HG02571 (cell line): ENCODE data around the gene FHIT.

Experiments
- ATAC-seq: cut with Tn5 transposase; IDR thresholded peaks from one replicate; pipeline ENCODE4 v1.9.1; 2021; ENCODE audit warnings: mild to moderate bottlenecking, moderate library complexity; ENCODE audit not compliant: unreplicated experiment

The FHIT gene

DNA sequence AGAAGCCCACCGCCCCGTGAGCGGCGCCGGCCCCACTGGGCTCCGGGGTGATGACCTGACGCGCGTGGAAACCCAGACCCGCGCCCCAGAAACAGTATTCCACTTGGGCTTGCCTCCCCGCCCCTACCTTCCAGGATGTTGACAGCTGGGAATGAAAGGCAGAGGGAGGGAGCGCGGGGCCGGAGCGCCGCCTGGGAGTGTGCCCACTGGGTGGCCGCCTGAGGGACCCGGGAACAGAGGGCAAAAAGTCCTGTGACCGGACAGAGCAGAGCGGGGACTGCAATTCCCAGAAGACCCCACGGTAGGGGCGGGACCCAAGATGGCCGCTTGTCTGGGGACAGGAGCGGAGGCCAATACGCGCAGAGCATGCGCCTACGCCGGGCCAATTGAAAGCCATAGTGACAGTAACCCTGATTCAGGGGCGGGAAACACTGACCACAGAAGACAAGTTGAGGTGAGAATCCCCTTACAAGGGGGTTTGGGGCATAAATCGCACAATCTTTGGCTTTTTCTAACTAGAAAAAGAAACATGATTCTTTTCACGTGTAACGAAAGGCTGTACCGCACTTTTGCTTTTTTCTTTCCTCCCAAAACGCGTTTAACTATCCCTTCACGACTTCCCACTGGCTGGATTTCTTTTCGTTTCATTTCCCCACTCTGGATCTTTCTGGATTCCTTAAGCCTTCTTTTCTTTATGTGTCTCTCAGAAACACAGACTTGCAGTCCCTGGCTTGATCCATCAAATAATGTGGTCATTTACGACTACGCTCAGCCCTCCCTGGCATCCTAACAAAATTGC lies at the start of gene FHIT:
Gene FHIT (minus strand): TSS at position 279 of the 799 bp plus-strand sequence.
- ATAC-seq: peak; percentile 90

DNA sequence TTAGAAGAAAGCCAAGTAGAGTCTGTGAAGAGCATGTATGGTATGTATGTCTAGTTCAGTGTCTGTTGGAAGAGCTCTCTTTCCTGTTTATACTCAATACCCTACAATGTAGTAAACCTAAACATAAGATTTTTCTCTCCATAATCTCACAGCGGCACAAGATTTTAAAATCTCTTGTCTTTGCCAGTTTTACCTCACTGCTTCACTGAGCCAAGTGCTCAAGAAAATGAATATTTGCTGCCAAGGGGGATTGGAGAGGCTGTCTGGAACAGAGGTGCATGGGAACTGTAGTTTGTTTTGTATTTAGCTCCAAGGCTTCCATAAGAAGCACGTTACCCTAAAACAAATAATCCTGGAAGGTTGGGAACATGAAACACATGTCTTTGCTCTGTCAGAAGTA lies 49.5 kb upstream of the FHIT start:
- ATAC-seq: no peak

DNA sequence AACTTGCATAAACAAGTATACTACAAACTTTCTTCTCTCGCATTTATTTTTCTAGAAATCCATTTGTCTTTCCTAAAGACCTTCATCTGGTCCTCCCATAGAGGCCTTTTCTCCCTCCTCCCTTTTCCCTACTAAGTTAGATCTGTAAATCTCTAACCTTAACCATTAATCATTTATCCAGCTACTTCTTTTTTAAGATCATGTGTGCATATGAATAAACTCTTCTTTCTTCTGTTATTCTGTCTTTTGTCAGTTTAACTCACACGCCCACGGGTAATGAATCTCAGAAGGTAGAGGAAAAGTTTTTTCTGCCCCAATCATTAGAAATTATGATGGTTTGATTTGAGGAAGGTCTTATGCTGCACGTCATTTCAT lies 48.7 kb upstream of the FHIT start:
- no peak for ATAC-seq

- ATAC-seq: no peak
Observed at GRCh38 chr3:61299343-61300005, 48.2 kb upstream of the FHIT start.

GRCh38 chr3:61297821-61298220 lies 46.6 kb upstream of the FHIT start:
- no peak for ATAC-seq

DNA sequence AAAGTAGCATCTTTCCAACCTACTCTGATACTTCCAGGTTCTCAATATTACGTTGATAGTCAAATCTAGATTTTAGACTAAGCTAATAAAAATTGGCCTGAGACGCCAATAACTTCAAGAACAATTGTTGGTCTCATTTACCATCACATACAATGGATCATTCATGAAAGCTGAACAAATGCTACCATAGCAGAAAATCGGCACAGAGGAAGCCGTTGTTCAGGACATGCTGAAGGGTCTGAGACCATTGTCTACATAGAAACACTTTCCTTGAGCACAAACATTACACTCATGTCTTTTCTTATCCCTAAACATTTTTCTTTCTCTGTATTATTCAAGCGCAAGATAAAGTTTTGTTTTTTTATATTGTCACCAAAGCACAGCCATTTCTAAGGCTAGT lies 37.2 kb upstream of the FHIT start:
- ATAC-seq: no peak

- no peak for ATAC-seq
Observed at GRCh38 chr3:61283876-61284275, 32.6 kb upstream of the FHIT start.

DNA sequence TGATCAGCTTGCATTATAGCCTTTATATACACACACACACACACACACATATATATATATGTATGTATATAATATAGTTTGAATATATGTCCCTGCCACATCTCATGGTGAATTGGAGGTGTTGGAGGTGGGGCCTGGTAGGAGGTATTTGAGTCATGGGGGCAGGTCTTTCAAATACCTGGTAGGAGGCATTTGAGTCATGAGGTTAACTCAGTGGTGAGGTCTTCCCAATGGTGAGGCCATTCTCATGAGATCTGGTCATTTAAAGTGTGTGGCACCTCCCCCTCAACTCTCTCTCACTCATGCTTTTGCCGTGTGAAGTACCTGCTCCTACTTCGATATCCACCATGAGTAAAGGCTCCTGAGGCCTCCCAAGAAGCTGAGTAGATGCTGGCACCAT lies 27.5 kb upstream of the FHIT start:
- no peak for ATAC-seq

DNA sequence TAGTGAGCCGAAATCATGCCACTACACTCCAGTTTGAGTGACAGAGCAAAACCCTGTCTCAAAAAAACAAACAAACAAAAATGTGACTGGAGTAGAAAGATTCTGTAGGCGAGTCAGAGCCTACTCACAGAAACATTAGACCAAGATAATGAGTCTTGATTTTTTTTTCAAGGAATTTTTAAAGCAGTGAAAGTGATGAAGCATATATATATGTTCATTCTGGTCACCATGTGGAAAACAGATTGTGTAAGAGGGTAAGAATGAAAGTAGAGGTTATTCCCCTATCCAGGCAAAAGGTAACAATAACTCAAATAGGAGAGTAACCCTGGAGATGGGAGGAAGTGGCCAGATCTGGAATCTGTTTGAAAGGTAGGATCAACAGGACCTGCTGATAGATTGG lies 26.2 kb upstream of the FHIT start:
- ATAC-seq: no peak

DNA sequence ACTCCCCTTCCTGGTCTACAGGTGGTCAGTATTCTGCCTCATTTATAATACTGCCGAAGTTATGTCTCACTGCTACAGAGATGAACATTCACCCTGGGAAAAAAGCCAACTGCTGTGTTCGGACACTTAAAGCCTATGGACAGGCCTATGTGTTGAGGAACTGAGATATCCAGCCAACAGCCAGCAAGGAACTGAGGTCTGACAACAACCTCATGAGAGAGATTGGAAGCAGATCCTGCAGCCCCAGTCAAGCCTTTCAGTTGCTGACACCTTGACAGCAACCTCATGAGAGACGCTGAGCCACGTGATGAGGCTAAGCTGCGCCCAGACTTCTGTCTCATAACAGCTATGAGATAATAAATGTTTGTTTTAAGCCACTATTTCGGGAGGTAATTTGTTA lies 18.2 kb upstream of the FHIT start:
- ATAC-seq: no peak

GRCh38 chr3:61268644-61269043 lies 17.4 kb upstream of the FHIT start:
- no peak for ATAC-seq

- no peak for ATAC-seq
Observed at GRCh38 chr3:61264281-61264680, 13.0 kb upstream of the FHIT start.

GRCh38 chr3:61257148-61257547 lies 5.9 kb upstream of the FHIT start:
- ATAC-seq: no peak

- ATAC-seq: no peak
Observed at GRCh38 chr3:61253756-61254155, 2.5 kb upstream of the FHIT start.

DNA sequence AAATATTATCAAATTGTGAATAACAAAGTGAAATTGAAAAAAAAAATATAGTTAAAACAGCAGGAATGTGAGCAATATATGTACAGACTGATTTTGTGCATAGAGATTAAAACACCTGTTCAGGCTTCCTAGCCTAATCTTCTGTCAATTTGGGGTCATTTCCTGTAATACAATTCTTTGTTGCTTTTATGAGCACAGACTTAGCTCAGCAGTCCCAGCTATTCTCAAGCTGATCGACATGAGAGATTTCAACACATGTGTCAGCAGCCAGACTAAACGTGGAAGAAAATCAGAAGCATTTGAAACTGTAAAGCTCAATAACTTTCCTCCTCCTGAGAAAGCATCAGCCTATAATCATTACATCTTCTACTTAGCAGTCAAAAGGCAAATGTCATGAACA lies 1.6 kb upstream of the FHIT start:
- ATAC-seq: no peak

DNA sequence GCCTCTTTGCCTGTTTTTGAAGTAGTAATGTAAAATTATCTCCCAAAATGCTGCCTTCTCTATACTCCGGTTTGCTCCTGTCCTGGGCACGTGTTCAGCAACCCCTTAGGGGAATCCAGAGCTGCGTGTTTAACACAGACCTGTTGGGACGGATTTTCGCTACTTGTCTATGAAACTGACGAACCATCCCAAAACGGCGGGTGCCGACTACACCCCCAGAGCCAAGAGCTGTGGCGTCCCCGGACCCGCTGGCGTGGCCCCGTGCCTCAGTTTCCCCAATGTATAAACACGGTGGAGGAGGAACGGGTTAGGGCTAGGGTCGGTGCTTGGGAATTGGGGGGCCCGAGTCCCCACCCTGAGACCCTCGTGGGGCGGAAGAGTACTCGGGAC lies 473 bp downstream of the FHIT start:
- no peak for ATAC-seq

- ATAC-seq: no peak
Observed at GRCh38 chr3:61248496-61248895, 2.8 kb downstream of the FHIT start.

GRCh38 chr3:61247191-61247590 lies 4.1 kb downstream of the FHIT start:
- no peak for ATAC-seq

- ATAC-seq: no peak
Observed at GRCh38 chr3:61239871-61240270, 11.4 kb downstream of the FHIT start.

DNA sequence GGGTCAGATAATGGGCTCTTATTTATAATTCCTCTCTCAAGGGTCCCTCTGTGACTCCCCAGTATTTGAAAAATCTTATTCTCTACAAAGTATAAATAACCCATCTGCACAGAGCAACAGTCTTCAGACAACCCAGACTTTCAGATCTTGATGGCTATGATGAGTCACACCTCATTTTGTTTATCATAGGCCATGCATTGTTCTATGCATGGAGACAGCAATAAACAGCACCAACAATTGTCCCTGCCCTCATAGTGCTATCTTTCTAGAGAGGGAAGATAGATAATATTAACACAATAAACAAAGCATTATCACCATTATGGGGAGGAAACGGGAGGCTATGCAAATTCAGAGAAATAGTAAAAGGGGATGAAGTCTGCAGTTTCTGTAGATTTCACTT lies 13.4 kb downstream of the FHIT start:
- ATAC-seq: no peak

GRCh38 chr3:61236556-61236955 lies 14.7 kb downstream of the FHIT start:
- ATAC-seq: peak; percentile 90

DNA sequence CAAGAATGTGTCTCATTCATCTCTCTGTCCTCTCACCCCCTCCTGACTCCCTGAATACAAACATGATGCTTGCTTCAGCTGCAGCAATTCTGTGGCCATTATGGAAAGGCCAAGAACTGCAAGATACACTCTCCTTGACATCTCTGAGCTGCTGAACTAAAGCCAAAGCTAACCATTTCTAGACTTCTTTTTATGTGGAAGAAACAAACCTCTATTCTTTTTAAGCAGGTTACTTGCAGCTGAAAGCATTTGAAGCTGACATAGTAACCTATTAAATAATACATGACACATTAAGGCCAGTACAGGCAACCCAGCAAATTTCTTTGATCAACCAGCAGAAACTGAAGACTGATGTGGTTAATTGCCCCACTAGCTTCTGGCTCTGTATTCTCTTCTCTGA lies 17.5 kb downstream of the FHIT start:
- no peak for ATAC-seq

DNA sequence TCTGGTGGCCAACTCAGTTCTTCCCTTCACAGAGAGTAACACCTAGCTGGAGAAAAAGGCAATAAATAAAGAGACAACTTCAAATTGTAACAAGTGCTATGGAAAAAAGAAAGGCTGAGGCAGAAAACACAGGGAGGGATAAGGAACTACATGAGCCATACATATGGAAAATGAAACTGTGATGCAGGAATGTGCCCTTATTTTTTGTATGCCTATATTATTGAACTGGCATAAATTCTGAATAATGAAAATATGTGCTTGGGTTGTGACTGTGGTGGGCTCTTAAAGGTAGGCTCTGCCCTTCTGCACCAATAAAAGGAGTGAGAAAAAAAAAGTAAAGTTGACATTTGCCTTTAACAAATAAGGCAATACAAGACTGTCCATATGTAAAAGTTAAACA lies 19.6 kb downstream of the FHIT start:
- no peak for ATAC-seq
